Pancreas (tissue), 10 donors: Measurements from ENCODE around the gene FHIT. TPM values are rescaled to one million over a fixed set of nuclear protein-coding genes. Genes with fewer than 3 reads are reported as not detected.

Experiments used
- ATAC-seq, 4 donors: fragments of 200-7000 bp; cut with Tn5 transposase; one replicate each; pipeline versions ENCODE4 v1.8.0 to v1.9.1; 2020; ENCODE audit warnings: mild to moderate bottlenecking in 4 of 4, moderate library complexity in 4 of 4
- DNase-seq, 6 donors: peaks; one replicate each; pipeline ENCODE4 v3.0.0-alpha.2; 2020
- FAIRE-seq: peaks from 2 replicates; lab custom pipeline; 2012; peaks lifted over from hg19 to GRCh38; lab: Jason Lieb, UNC
- H3K27ac ChIP-seq, 4 donors: fragments of 200-600 bp; sonication (generic); 1 replicate in 3 of 4; 2 replicates in 1 of 4; pipeline versions ENCODE4 v1.5.0 to v1.8.0; 2020
- H3K27me3 ChIP-seq, 4 donors: fragments of 200-600 bp; one replicate each; pipeline ENCODE4 v1.8.0; 2021
- H3K36me3 ChIP-seq, 3 donors: fragments of 200-600 bp; sonication (generic) in 1 of 3; one replicate each; pipeline versions ENCODE4 v1.5.0 to v1.8.0; 2020 to 2021
- H3K4me1 ChIP-seq, 3 donors: fragments of 200-600 bp; one replicate each; pipeline ENCODE4 v1.8.0; 2021
- H3K4me3 ChIP-seq, 4 donors: fragments of 200-600 bp; sonication (generic) in 2 of 4; one replicate each; pipeline versions ENCODE4 v1.5.0 to v1.8.0; 2020 to 2021
- H3K9me3 ChIP-seq, 4 donors: fragments of 200-600 bp; one replicate each; pipeline ENCODE4 v1.8.0; 2021
- WGBS, 2 donors: extraction: QIAGEN DNeasy Blood & Tissue Kit; methylation state at CpG; one replicate each; pipeline ENCODE4 v1.1.7; 2013; 5-methylcytosine and 5-hydroxymethylcytosine counted together
- intact Hi-C, 3 donors: fragments of 100-400 bp; cut with DNase I; formaldehyde crosslinking; loops; one replicate each; pipeline versions ENCODE4 v1.11.1 to v1.14.2; 2022
- polyA plus RNA-seq, 2 donors: library from polyadenylated mRNA; stranded (reverse); fragments of 200-250 nt; gene quantifications; one replicate each; pipeline ENCODE4 v1.2.3, GENCODE V29; 2013
- total RNA-seq, 6 donors: library from RNA; stranded (reverse); fragmentation: NEBNext Ultra II Directional in 4 of 6; extraction: Animal tissue kit (Norgen Biotek cat#: 25700) in 4 of 6; gene quantifications; one replicate each; pipeline versions ENCODE4 v1.2.1 to v1.2.4, GENCODE V29; 2021 to 2023
- TF ChIP-seq, protein P1 (sequence below), 4 donors: fragments of 200-600 bp; sonication (generic) in 3 of 4; IDR thresholded peaks; one replicate each; pipeline versions ENCODE4 v1.5.0 to v1.8.0; 2021; ENCODE audit warnings: antibody characterized with exemption in 4 of 4
- donor health status: healthy with polysubstance abuse.
- donor health status: DM: no; HTN: no; CAD: no; lungs with moderate emphysema.
- donor health status: DM: no; HTN: no; CAD: no.
- donor health status: control.
- donor health status: control.
- donor health status: Bipolar disorder and iron deficiency.
- donor health status: DM: yes; HTN: yes; CAD: no.
- donor health status: DM: no; HTN: no; CAD: no.
- donor health status: DM: no; HTN: no; CAD: no.
- donor health status: DM: yes; HTN: yes; CAD: no.

Gene FHIT
- total and polyA plus RNA-seq, 8 donors: 4.8 to 15.7 (median 8.0) TPM

DNA sequence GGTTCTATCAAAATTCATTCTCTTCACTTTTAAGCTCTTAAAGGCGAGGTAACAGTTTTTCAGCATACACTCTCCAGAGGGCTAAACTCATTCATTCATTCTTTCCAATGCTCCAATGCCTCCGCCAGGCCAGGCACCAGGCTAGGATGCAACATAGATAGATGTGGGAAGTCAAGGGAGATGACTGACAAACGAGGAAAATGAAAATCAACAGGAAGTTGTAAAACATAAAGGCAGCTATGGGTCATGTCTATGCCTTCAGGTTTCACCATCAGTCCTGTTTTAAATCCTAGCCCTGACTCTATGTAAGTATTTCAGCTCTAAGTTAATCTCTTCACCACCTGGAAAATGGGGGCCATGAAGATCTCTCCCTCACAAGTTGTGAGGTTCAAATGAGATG lies 797.9 kb downstream of the FHIT start:
- no peaks in the 10 kb centered on the region for H3K36me3 ChIP-seq
- no peak for FAIRE-seq
- no peaks in the 10 kb centered on the region for H3K9me3 ChIP-seq
- H3K4me3 ChIP-seq: no peak overlapping the region
- TF ChIP-seq, protein P1, sequence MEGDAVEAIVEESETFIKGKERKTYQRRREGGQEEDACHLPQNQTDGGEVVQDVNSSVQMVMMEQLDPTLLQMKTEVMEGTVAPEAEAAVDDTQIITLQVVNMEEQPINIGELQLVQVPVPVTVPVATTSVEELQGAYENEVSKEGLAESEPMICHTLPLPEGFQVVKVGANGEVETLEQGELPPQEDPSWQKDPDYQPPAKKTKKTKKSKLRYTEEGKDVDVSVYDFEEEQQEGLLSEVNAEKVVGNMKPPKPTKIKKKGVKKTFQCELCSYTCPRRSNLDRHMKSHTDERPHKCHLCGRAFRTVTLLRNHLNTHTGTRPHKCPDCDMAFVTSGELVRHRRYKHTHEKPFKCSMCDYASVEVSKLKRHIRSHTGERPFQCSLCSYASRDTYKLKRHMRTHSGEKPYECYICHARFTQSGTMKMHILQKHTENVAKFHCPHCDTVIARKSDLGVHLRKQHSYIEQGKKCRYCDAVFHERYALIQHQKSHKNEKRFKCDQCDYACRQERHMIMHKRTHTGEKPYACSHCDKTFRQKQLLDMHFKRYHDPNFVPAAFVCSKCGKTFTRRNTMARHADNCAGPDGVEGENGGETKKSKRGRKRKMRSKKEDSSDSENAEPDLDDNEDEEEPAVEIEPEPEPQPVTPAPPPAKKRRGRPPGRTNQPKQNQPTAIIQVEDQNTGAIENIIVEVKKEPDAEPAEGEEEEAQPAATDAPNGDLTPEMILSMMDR (IDR thresholded peaks at IDR 0.05): no peak
- ATAC-seq: no peak
- no peaks in the 10 kb centered on the region for H3K27me3 ChIP-seq
- no peak overlapping the region for H3K27ac ChIP-seq
- peaks cover 0 to 3% (median 0%) of the 10 kb centered on the region in 3 donors for H3K4me1 ChIP-seq
- no peak for DNase-seq
- WGBS, 2 donors: 74 to 83% methylated on average over 3 of the region's 3 CpGs
- intact Hi-C loops: no loop called here

- TF ChIP-seq, protein P1 (IDR thresholded peaks at IDR 0.05): no peak
- ATAC-seq (no peak), DNase-seq (no peak), FAIRE-seq (no peak)
- Histone ChIP-seq H3K9me3 (no peaks in the 10 kb centered on the region), H3K27me3 (no peaks in the 10 kb centered on the region), H3K27ac (no peak overlapping the region), H3K4me3 (no peak overlapping the region), H3K4me1 (peaks cover 0 to 3% (median 0%) of the 10 kb centered on the region in 3 donors), H3K36me3 (no peaks in the 10 kb centered on the region)
- 75% methylated on average over 3 of the region's 3 CpGs for WGBS, 2 donors
- intact Hi-C loops: no loop called here
Observed at GRCh38 chr3:60448696-60449095, 802.6 kb downstream of the FHIT start.

GRCh38 chr3:60445446-60445845 lies 805.8 kb downstream of the FHIT start:
- H3K27ac ChIP-seq: no peak overlapping the region
- ATAC-seq: no peak
- TF ChIP-seq, protein P1 (IDR thresholded peaks at IDR 0.05): no peak
- no peaks in the 10 kb centered on the region for H3K9me3 ChIP-seq
- no peaks in the 10 kb centered on the region for H3K27me3 ChIP-seq
- no peaks in the 10 kb centered on the region for H3K36me3 ChIP-seq
- WGBS, 2 donors: 72 to 74% methylated on average over 3 of the region's 3 CpGs
- H3K4me3 ChIP-seq: no peak overlapping the region
- FAIRE-seq: no peak
- intact Hi-C loops: no loop called here
- H3K4me1 ChIP-seq: no peaks in the 10 kb centered on the region
- DNase-seq: no peak

- no peaks in the 10 kb centered on the region for H3K9me3 ChIP-seq
- no peaks in the 10 kb centered on the region for H3K4me1 ChIP-seq
- TF ChIP-seq, protein P1 (IDR thresholded peaks at IDR 0.05): no peak
- H3K36me3 ChIP-seq: no peaks in the 10 kb centered on the region
- no peak overlapping the region for H3K4me3 ChIP-seq
- 69 to 70% methylated on average over 5 of the region's 5 CpGs for WGBS, 2 donors
- DNase-seq (no peak), ATAC-seq (no peak), FAIRE-seq (no peak)
- intact Hi-C loops: no loop called here
- H3K27me3 ChIP-seq: no peaks in the 10 kb centered on the region
- no peak overlapping the region for H3K27ac ChIP-seq
Observed at GRCh38 chr3:60444898-60445437, 806.3 kb downstream of the FHIT start.

DNA sequence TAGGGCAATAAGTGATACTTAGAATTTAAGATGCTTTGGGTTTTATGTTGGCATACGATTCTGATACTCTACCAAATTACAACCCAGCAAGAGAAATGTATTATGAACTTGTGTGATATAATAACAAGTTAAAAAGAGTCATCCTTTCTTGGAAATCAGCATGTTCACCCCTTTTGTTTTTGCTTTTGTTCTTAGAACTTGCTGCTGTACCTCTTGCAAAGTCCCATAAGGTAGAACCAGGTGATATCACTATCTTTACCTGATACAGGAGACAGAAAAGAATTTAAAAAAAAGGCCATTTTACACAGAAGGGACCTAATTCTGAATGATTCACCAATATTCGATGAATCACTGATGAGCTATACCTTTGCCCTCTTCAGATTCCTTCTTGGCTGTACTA lies 810.4 kb downstream of the FHIT start:
- WGBS, 2 donors: 86 to 98% methylated on average over 2 of the region's 2 CpGs
- Histone ChIP-seq H3K36me3 (no peaks in the 10 kb centered on the region), H3K27me3 (no peaks in the 10 kb centered on the region), H3K27ac (no peak overlapping the region), H3K9me3 (no peaks in the 10 kb centered on the region), H3K4me3 (no peak overlapping the region), H3K4me1 (no peaks in the 10 kb centered on the region)
- TF ChIP-seq, protein P1 (IDR thresholded peaks at IDR 0.05): no peak
- ATAC-seq: no peak
- FAIRE-seq: no peak
- intact Hi-C loops: no loop called here
- no peak for DNase-seq
